H9 (cell line): ENCODE data around the gene GAS1. TPM values are rescaled to one million over a fixed set of nuclear protein-coding genes. Genes with fewer than 3 reads are reported as not detected.

Experiments used
- DNase-seq: peaks from one replicate; pipeline ENCODE4 v3.0.0-alpha.2; 2017
- H2AFZ ChIP-seq: one replicate; pipeline ENCODE4 v1.6.1; 2013; ENCODE audit warnings: mild to moderate bottlenecking, low read length, control low read depth, moderate library complexity
- H2AK5ac ChIP-seq: 2 replicates; pipeline ENCODE4 v1.6.1; 2013; ENCODE audit warnings: low read length, control low read depth, mixed read lengths; ENCODE audit not compliant: insufficient read length
- H2BK120ac ChIP-seq: one replicate; pipeline ENCODE4 v1.6.1; 2013; ENCODE audit warnings: low read depth, mild to moderate bottlenecking, low read length, control low read depth, inconsistent platforms; ENCODE audit not compliant: poor library complexity, severe bottlenecking
- H2BK12ac ChIP-seq: 2 replicates; pipeline ENCODE4 v1.6.1; 2013; ENCODE audit warnings: low read length, control low read depth, mixed read lengths, low read depth; ENCODE audit not compliant: insufficient read length
- H2BK15ac ChIP-seq: 2 replicates; pipeline ENCODE4 v1.6.1; 2013; ENCODE audit warnings: low read depth, low read length, control low read depth
- H2BK20ac ChIP-seq: one replicate; pipeline ENCODE4 v1.6.1; 2013; ENCODE audit warnings: low read depth, mild to moderate bottlenecking, low read length, control low read depth, inconsistent platforms; ENCODE audit not compliant: poor library complexity, severe bottlenecking
- H2BK5ac ChIP-seq: 2 replicates; pipeline ENCODE4 v1.6.1; 2013; ENCODE audit warnings: low read length, control low read depth, mixed read lengths; ENCODE audit not compliant: insufficient read length
- H3K14ac ChIP-seq: 2 replicates; pipeline ENCODE4 v1.6.1; 2013; ENCODE audit warnings: low read length, control low read depth; ENCODE audit not compliant: insufficient read depth
- H3K18ac ChIP-seq: 2 replicates; pipeline ENCODE4 v1.6.1; 2013; ENCODE audit warnings: low read depth, mild to moderate bottlenecking, mixed read lengths, low read length, control low read depth; ENCODE audit not compliant: insufficient read length
- H3K23ac ChIP-seq: 2 replicates; pipeline ENCODE4 v1.6.1; 2013; ENCODE audit warnings: low read length, control low read depth, mixed read lengths, low read depth; ENCODE audit not compliant: insufficient read length
- H3K23me2 ChIP-seq: 2 replicates; pipeline ENCODE4 v1.6.1; 2013; ENCODE audit warnings: low read depth, mild to moderate bottlenecking, mixed read lengths, low read length, control low read depth; ENCODE audit not compliant: insufficient read length, poor library complexity, severe bottlenecking
- H3K27ac ChIP-seq: 2 replicates; pipeline ENCODE4 v1.5.1; 2013; ENCODE audit warnings: low read length, control low read depth, mixed read lengths, low read depth; ENCODE audit not compliant: insufficient read length
- H3K27me3 ChIP-seq: 2 replicates; pipeline ENCODE4 v1.6.1; 2013; ENCODE audit warnings: low read length, control low read depth, inconsistent platforms; ENCODE audit not compliant: insufficient read depth
- H3K4ac ChIP-seq: 2 replicates; pipeline ENCODE4 v1.6.1; 2013; ENCODE audit warnings: low read depth, mild to moderate bottlenecking, control low read depth, inconsistent platforms, low read length, moderate library complexity
- H3K4me1 ChIP-seq: 2 replicates; pipeline ENCODE4 v1.6.1; 2013; ENCODE audit warnings: low read length, control low read depth, inconsistent platforms; ENCODE audit not compliant: insufficient read depth
- H3K4me2 ChIP-seq: 2 replicates; pipeline ENCODE4 v1.6.1; 2013; ENCODE audit warnings: low read length, control low read depth, mixed read lengths; ENCODE audit not compliant: insufficient read length, insufficient read depth
- H3K56ac ChIP-seq: 2 replicates; pipeline ENCODE4 v1.6.1; 2013; ENCODE audit warnings: low read depth, mild to moderate bottlenecking, mixed read lengths, low read length, control low read depth; ENCODE audit not compliant: insufficient read length
- H3K79me1 ChIP-seq: 2 replicates; pipeline ENCODE4 v1.6.1; 2013; ENCODE audit warnings: low read depth, mild to moderate bottlenecking, moderate library complexity, low read length, control low read depth, inconsistent platforms; ENCODE audit not compliant: insufficient read depth, poor library complexity, severe bottlenecking
- H3K79me2 ChIP-seq: 2 replicates; pipeline ENCODE4 v1.6.1; 2013; ENCODE audit warnings: low read length, control low read depth, inconsistent platforms; ENCODE audit not compliant: insufficient read depth
- H3K9ac ChIP-seq: 2 replicates; pipeline ENCODE4 v1.6.1; 2013; ENCODE audit warnings: low read length, control low read depth, mixed read lengths; ENCODE audit not compliant: insufficient read length; ENCODE audit errors: extremely low read depth
- H3K9me3 ChIP-seq: one replicate; pipeline ENCODE4 v1.6.1; 2013; ENCODE audit warnings: low read depth, low read length, inconsistent platforms; ENCODE audit not compliant: control insufficient read depth
- H3T11ph ChIP-seq: one replicate; pipeline ENCODE4 v1.6.1; 2013; ENCODE audit warnings: mild to moderate bottlenecking, low read length, control low read depth, inconsistent platforms
- H4K20me1 ChIP-seq: one replicate; pipeline ENCODE4 v1.6.1; 2013; ENCODE audit not compliant: control insufficient read depth, insufficient read length, insufficient read depth
- H4K5ac ChIP-seq: 2 replicates; pipeline ENCODE4 v1.6.1; 2013; ENCODE audit warnings: low read depth, mild to moderate bottlenecking, mixed read lengths, low read length, control low read depth; ENCODE audit not compliant: insufficient read length
- H4K8ac ChIP-seq: replicated peaks from 2 replicates; pipeline ENCODE4 v1.6.1; 2013; ENCODE audit warnings: low read length, control low read depth, mixed read lengths, low read depth; ENCODE audit not compliant: insufficient read length
- H4K91ac ChIP-seq: 2 replicates; pipeline ENCODE4 v1.6.1; 2013; ENCODE audit warnings: low read depth, mild to moderate bottlenecking, moderate library complexity, mixed read lengths, low read length, control low read depth; ENCODE audit not compliant: insufficient read length
- H3K27ac Mint-ChIP-seq, 3 experiments: 2 replicates in 2 of 3; 3 replicates in 1 of 3; pipeline ENCODE4 v1.8.0; 2020 to 2021; ENCODE audit warnings: mixed read lengths in 3 of 3, mild to moderate bottlenecking in 1 of 3, moderate library complexity in 1 of 3
- H3K27me3 Mint-ChIP-seq: 2 replicates; pipeline ENCODE4 v1.8.0; 2021; ENCODE audit warnings: low read depth, mild to moderate bottlenecking, moderate library complexity, mixed read lengths
- H3K36me3 Mint-ChIP-seq, 3 experiments: 2 replicates in 2 of 3; 3 replicates in 1 of 3; pipeline ENCODE4 v1.8.0; 2020 to 2021; ENCODE audit warnings: low read depth in 3 of 3, mixed read lengths in 3 of 3; ENCODE audit not compliant: insufficient read depth in 1 of 3
- H3K4me1 Mint-ChIP-seq, 2 experiments: 2 replicates each; pipeline ENCODE4 v1.8.0; 2020; ENCODE audit warnings: mixed read lengths in 2 of 2
- H3K4me3 Mint-ChIP-seq, 2 experiments: 2 replicates in 1 of 2; 3 replicates in 1 of 2; pipeline ENCODE4 v1.8.0; 2020 to 2021; ENCODE audit warnings: mild to moderate bottlenecking in 2 of 2, mixed read lengths in 2 of 2, moderate library complexity in 1 of 2
- H3K9me3 Mint-ChIP-seq, 2 experiments: 2 replicates in 1 of 2; 3 replicates in 1 of 2; pipeline ENCODE4 v1.8.0; 2020; ENCODE audit warnings: mild to moderate bottlenecking in 2 of 2, mixed read lengths in 2 of 2, moderate library complexity in 1 of 2
- CTCF ChIP-seq: fragments of 200-600 bp; sonication (generic); conservative IDR thresholded peaks from 3 replicates; pipeline ENCODE4 v1.8.0; 2021; ENCODE audit warnings: antibody characterized with exemption, mild to moderate bottlenecking
- WGBS: extraction: QIAGEN DNeasy Blood & Tissue Kit; methylation state at CpG from one replicate; pipeline ENCODE4 v1.1.7; 2013; ENCODE audit warnings: missing lambda C conversion rate, low lambda C conversion rate, mixed read lengths; ENCODE audit not compliant: insufficient read length; ENCODE audit errors: extremely low coverage; 5-methylcytosine and 5-hydroxymethylcytosine counted together
- total RNA-seq: library from RNA; stranded (reverse); gene quantifications from 2 replicates; pipeline ENCODE4 v1.2.1, GENCODE V29; 2021

The GAS1 gene
- total RNA-seq, 1 experiment from 2014 or later = 2.3 TPM

- Histone ChIP-seq H3K23ac (no peak overlapping the region), H2BK120ac (no peak overlapping the region), H2BK5ac (no peak overlapping the region), H3K79me1 (no peaks in the 10 kb centered on the region), H2BK20ac (no peak overlapping the region), H3T11ph (no peak overlapping the region), H3K9ac (no peak overlapping the region), H2AK5ac (no peak overlapping the region), H4K8ac (no peak overlapping the region), H2BK15ac (no peak overlapping the region), H2BK12ac (no peak overlapping the region), H3K79me2 (no peaks in the 10 kb centered on the region), H3K56ac (no peak overlapping the region), H2AFZ (no peak overlapping the region), H3K4me1 (no peaks in the 10 kb centered on the region), H3K14ac (no peak overlapping the region), H3K4ac (no peak overlapping the region), H3K18ac (no peak overlapping the region), H3K27ac (no peak overlapping the region), H3K23me2 (no peaks in the 10 kb centered on the region), H4K91ac (no peak overlapping the region), H3K4me2 (no peak overlapping the region), H3K9me3 (no peaks in the 10 kb centered on the region), H3K27me3 (no peaks in the 10 kb centered on the region), H4K5ac (no peak overlapping the region), H4K20me1 (no peaks in the 10 kb centered on the region)
- TF ChIP-seq CTCF = no peak
- DNase-seq = no peak
- Mint-ChIP-seq H3K4me3 (no peak overlapping the region), H3K27ac (no peak overlapping the region), H3K36me3 (no peaks in the 10 kb centered on the region), H3K4me1 (peaks cover 4% of the 10 kb centered on the region in 2 experiments; a peak in 3 of 4 replicates), H3K9me3 (no peaks in the 10 kb centered on the region), H3K27me3 (no peaks in the 10 kb centered on the region; the same call in none of the 2 replicates)
- WGBS = no CpG with 5 or more reads among the region's 3 CpGs
These were observed 33.5 kb upstream of the GAS1 start for GRCh38 chr9:86980802-86981201.
